Heart left ventricle (tissue), 13 donors: ENCODE results near the gene BOC.

Source experiments
- CTCF ChIP-seq, 12 donors: fragments of 200-600 bp; sonication (generic) in 4 of 12; IDR thresholded peaks; one replicate each; pipeline versions ENCODE4 v1.5.0 to v1.8.0; 2018 to 2022; ENCODE audit warnings: antibody characterized with exemption in 12 of 12, mild to moderate bottlenecking in 5 of 12
- POLR2A ChIP-seq, 2 donors: fragments of 450-650 bp; IDR thresholded peaks; one replicate each; pipeline ENCODE4 v1.6.1; 2017; ENCODE audit warnings: antibody characterized with exemption in 2 of 2, mild to moderate bottlenecking in 2 of 2, moderate library complexity in 2 of 2
- donor health status: ischemic (EF 13 %, LVEDD 7.1; RV severe dilation, severe dysfunction).
- donor health status: DM: no; HTN: yes; CAD: no.
- donor health status: DM: no; HTN: no; CAD: no.
- donor health status: ischemic (EF 25% LVEDD 6.9; RV normal size, moderate dysfunction).
- donor health status: ischemic (EF 25% LVEDD 5.7; RV mildly dilated, moderate dysfunction).
- donor health status: ischemic (EF 35%, LVEDD 5.7; RV mildly dilated, moderate dysfunction).
- donor health status: nonischemic (EF 11% LVEDD 7.7; RV severe dilation, severe dysfunction).
- donor health status: DM: yes; HTN: yes; CAD: no.
- donor health status: PGD.
- donor health status: ischemic (EF 29% LVEDD 5.4; RV normal size, mild dysfunction).
- donor health status: nonischemic (EF 23%, LVEDD 6.1; RV moderate dilation, normal function).

GRCh38 chr3:113238503-113238902 is 27.1 kb downstream of the BOC start:
- TF ChIP-seq POLR2A (IDR thresholded peaks at IDR 0.05) = no peak
- TF ChIP-seq CTCF (IDR thresholded peaks at IDR 0.05) = no peak
